Panc1 (cell line): ENCODE data around the gene LIN28B. TPM values are rescaled to one million over a fixed set of nuclear protein-coding genes. Genes with fewer than 3 reads are reported as not detected.

ENCODE experiments used
- ATAC-seq: fragments of 200-7000 bp; cut with Tn5 transposase; 2 replicates; pipeline ENCODE4 v1.9.1; 2020; ENCODE audit warnings: mild to moderate bottlenecking, moderate library complexity
- BruUV-seq: library from RNA; stranded (reverse); fragments of 400-500 nt; replicated peaks from 2 replicates; lab custom pipeline; 2021; lab: Mats Ljungman, UMichigan
- CTCF ChIA-PET: fragments of 300-600 bp; sonication (Branson Sonifier 250); formaldehyde crosslinking; loops from one replicate; lab custom pipeline; 2022; ENCODE audit warnings: antibody characterized with exemption; lab: Charles Lee
- POLR2A ChIA-PET: fragments of 300-600 bp; sonication (Branson Sonifier 250); formaldehyde crosslinking; loops from one replicate; lab custom pipeline; 2022; ENCODE audit warnings: antibody characterized with exemption; lab: Charles Lee
- DNase-seq: peaks from one replicate; pipeline ENCODE4 v3.0.0-alpha.2; 2010; ENCODE audit warnings: low read depth, low spot score
- H3K27ac ChIP-seq: 2 replicates; pipeline ENCODE4 v1.5.1; 2011; ENCODE audit warnings: mild to moderate bottlenecking, low read length, inconsistent platforms
- H3K27me3 ChIP-seq: fragments of 200-500 bp; sonication (Bioruptor generic); 2 replicates; pipeline ENCODE4 v1.6.0; 2014; ENCODE audit warnings: low read length, inconsistent platforms; ENCODE audit not compliant: control insufficient read depth, insufficient read depth
- H3K36me3 ChIP-seq: fragments of 200-500 bp; sonication (Bioruptor generic); 2 replicates; pipeline ENCODE4 v1.5.1; 2014; ENCODE audit warnings: inconsistent platforms, mild to moderate bottlenecking, low read length, moderate library complexity; ENCODE audit not compliant: control insufficient read depth, insufficient read depth
- H3K4me1 ChIP-seq: 2 replicates; pipeline ENCODE4 v1.5.1; 2011; ENCODE audit warnings: inconsistent platforms, mild to moderate bottlenecking, low read length, moderate library complexity; ENCODE audit not compliant: control insufficient read depth, insufficient read depth
- H3K4me3 ChIP-seq, 2 experiments: 2 replicates each; pipeline ENCODE4 v1.5.1; 2011 to 2012; ENCODE audit warnings: low read depth in 2 of 2, low read length in 2 of 2, mild to moderate bottlenecking in 2 of 2, inconsistent platforms in 1 of 2, moderate library complexity in 1 of 2
- H3K9me3 ChIP-seq: fragments of 200-500 bp; sonication (Bioruptor generic); 2 replicates; pipeline ENCODE4 v1.5.1; 2014; ENCODE audit warnings: low read depth, mild to moderate bottlenecking, inconsistent platforms, low read length, moderate library complexity; ENCODE audit not compliant: control insufficient read depth, insufficient read depth
- POLR2AphosphoS5 ChIP-seq: IDR thresholded peaks from 2 replicates; pipeline ENCODE4 v1.6.1; 2012; ENCODE audit warnings: mild to moderate bottlenecking, low read depth, low read length, moderate library complexity
- SIN3A ChIP-seq: IDR thresholded peaks from 2 replicates; pipeline ENCODE4 v1.6.1; 2012; ENCODE audit warnings: low read depth, mild to moderate bottlenecking, low read length, moderate library complexity, borderline replicate concordance; ENCODE audit not compliant: insufficient read depth
- TCF7L2 ChIP-seq: IDR thresholded peaks from 2 replicates; pipeline ENCODE4 v1.6.1; 2011; ENCODE audit warnings: mild to moderate bottlenecking, low read depth, low read length, inconsistent platforms
- in situ Hi-C: cut with HindIII; loops from 2 replicates; pipeline ENCODE4 v1.10.0; 2016; ENCODE audit warnings: low sequenced_read_pairs, low pct_unique_long_range_greater_than_20kb
- intact Hi-C: fragments of 100-400 bp; cut with micrococcal nuclease; formaldehyde crosslinking; loops from one replicate; pipeline ENCODE4 v1.10.0; 2022; ENCODE audit not compliant: unreplicated experiment
- total RNA-seq: library from RNA; stranded (reverse); gene quantifications from one replicate; pipeline ENCODE4 v1.2.1, GENCODE V29; 2021; ENCODE audit not compliant: unreplicated experiment
- TF ChIP-seq, protein P1 (sequence below): fragments of 450-650 bp; IDR thresholded peaks from 2 replicates; pipeline ENCODE4 v1.5.1; 2017; ENCODE audit warnings: mild to moderate bottlenecking
- TF ChIP-seq, protein P2 (sequence below), 2 experiments: IDR thresholded peaks; 2 replicates each; pipeline ENCODE4 v1.6.1; 2011 to 2012; ENCODE audit warnings: low read depth in 2 of 2, control low read depth in 1 of 2, low read length in 1 of 2, mild to moderate bottlenecking in 1 of 2, moderate library complexity in 1 of 2; ENCODE audit not compliant: insufficient read depth in 1 of 2

The LIN28B gene
- total RNA-seq, 1 experiment from 2014 or later, result 5.8 TPM

DNA sequence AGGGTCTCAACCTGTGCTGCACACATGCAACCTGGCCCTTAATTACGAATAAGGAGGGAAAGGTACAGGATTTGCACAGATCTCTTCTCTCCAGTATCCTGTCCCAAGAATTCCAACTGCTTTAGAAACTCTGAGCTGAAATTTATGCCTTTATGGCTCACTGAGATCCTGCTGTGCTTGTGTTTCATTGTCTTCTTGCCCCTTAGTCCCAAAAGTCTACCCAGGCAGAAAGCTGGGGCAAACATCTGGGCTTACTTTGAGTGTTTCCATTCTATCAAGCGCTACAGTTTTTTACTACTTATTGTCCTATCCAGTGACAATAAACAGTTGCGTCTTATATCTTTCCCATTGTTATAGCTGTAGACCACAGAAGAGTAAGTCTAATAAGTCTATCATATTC, 99.7 kb downstream of the LIN28B start:
- ATAC-seq, result no peak
- DNase-seq, result no peak
- Histone ChIP-seq H3K27me3 (no peaks in the 10 kb centered on the region), H3K9me3 (peaks cover 6% of the 10 kb centered on the region; the same call in 1 of the 2 replicates), H3K4me3 (no peak overlapping the region), H3K4me1 (no peaks in the 10 kb centered on the region), H3K27ac (no peak overlapping the region), H3K36me3 (no peaks in the 10 kb centered on the region)
- BruUV-seq, result no TSS peak
- intact Hi-C loops, result no loop called here
- in situ Hi-C loops, result no loop called here
- TF ChIP-seq TCF7L2 (no peak), POLR2AphosphoS5 (no peak), SIN3A (no peak)
- TF ChIP-seq, protein P1, sequence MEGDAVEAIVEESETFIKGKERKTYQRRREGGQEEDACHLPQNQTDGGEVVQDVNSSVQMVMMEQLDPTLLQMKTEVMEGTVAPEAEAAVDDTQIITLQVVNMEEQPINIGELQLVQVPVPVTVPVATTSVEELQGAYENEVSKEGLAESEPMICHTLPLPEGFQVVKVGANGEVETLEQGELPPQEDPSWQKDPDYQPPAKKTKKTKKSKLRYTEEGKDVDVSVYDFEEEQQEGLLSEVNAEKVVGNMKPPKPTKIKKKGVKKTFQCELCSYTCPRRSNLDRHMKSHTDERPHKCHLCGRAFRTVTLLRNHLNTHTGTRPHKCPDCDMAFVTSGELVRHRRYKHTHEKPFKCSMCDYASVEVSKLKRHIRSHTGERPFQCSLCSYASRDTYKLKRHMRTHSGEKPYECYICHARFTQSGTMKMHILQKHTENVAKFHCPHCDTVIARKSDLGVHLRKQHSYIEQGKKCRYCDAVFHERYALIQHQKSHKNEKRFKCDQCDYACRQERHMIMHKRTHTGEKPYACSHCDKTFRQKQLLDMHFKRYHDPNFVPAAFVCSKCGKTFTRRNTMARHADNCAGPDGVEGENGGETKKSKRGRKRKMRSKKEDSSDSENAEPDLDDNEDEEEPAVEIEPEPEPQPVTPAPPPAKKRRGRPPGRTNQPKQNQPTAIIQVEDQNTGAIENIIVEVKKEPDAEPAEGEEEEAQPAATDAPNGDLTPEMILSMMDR, result no peak
- TF ChIP-seq, protein P2, sequence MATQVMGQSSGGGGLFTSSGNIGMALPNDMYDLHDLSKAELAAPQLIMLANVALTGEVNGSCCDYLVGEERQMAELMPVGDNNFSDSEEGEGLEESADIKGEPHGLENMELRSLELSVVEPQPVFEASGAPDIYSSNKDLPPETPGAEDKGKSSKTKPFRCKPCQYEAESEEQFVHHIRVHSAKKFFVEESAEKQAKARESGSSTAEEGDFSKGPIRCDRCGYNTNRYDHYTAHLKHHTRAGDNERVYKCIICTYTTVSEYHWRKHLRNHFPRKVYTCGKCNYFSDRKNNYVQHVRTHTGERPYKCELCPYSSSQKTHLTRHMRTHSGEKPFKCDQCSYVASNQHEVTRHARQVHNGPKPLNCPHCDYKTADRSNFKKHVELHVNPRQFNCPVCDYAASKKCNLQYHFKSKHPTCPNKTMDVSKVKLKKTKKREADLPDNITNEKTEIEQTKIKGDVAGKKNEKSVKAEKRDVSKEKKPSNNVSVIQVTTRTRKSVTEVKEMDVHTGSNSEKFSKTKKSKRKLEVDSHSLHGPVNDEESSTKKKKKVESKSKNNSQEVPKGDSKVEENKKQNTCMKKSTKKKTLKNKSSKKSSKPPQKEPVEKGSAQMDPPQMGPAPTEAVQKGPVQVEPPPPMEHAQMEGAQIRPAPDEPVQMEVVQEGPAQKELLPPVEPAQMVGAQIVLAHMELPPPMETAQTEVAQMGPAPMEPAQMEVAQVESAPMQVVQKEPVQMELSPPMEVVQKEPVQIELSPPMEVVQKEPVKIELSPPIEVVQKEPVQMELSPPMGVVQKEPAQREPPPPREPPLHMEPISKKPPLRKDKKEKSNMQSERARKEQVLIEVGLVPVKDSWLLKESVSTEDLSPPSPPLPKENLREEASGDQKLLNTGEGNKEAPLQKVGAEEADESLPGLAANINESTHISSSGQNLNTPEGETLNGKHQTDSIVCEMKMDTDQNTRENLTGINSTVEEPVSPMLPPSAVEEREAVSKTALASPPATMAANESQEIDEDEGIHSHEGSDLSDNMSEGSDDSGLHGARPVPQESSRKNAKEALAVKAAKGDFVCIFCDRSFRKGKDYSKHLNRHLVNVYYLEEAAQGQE (IDR thresholded peaks at IDR 0.05; ENCODE audit: insufficient read depth in 1 of 2, low read depth in 2 of 2, low read length in 1 of 2), result no peak
- CTCF ChIA-PET, result interaction anchor here (0.6 kb wide), 1 partner anchor 267 kb away, joined by 4 read pairs; no protein-coding TSS in a partner anchor
- POLR2A ChIA-PET, result no interaction called here

DNA sequence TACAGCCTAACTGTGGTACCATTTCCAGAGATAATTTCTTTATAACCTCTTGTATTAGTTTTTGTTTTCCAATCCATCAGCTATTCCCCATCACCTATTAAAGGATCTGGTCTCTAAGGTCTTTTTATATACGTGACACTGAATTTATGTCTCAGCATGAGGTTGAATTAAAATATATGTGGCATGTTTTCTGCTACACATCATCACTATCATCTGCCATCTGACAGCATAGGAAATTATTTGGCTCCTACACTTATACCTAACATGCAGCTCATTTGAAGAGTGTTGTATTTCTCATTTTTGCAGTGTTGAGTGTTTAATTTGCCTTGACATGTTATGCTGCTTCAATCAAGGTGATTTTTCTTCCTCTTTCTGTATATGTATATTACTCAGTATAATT, 100.3 kb downstream of the LIN28B start:
- Histone ChIP-seq H3K27ac (no peak overlapping the region), H3K9me3 (peaks cover 6% of the 10 kb centered on the region; the same call in 1 of the 2 replicates)

More for the DNA sequence above, 100.3 kb downstream of the LIN28B start:
- no TSS peak for BruUV-seq
- no peak overlapping the region for H3K4me3 ChIP-seq
- ChIA-PET POLR2A (no interaction called here), CTCF (interaction anchor here (0.6 kb wide), 1 partner anchor 268 kb away, joined by 4 read pairs; no protein-coding TSS in a partner anchor)
- H3K4me1 ChIP-seq, result no peaks in the 10 kb centered on the region
- no peaks in the 10 kb centered on the region for H3K27me3 ChIP-seq
- ATAC-seq (no peak), DNase-seq (no peak)
- intact Hi-C loops (no loop called here), in situ Hi-C loops (no loop called here)
- H3K36me3 ChIP-seq, result no peaks in the 10 kb centered on the region
- TF ChIP-seq, protein P2 (IDR thresholded peaks at IDR 0.05; ENCODE audit: insufficient read depth in 1 of 2, low read depth in 2 of 2, low read length in 1 of 2), result no peak
- TF ChIP-seq POLR2AphosphoS5 (no peak), TCF7L2 (no peak), SIN3A (no peak)
- TF ChIP-seq, protein P1, result no peak
